ENCODE measurements around the gene CDC25B. TPM values are rescaled to one million over a fixed set of nuclear protein-coding genes. Genes with fewer than 3 reads are reported as not detected.

CDC25B gene
- total RNA-seq, 1 donor, result 51.0 TPM

- TF ChIP-seq CTCF (IDR thresholded peaks at IDR 0.05; ENCODE audit: insufficient read depth, low read length), result no peak
- no peak for DNase-seq (ENCODE audit: low read depth)
- no peak overlapping the region for H3K4me3 ChIP-seq (ENCODE audit: low read depth, low read length)
These were observed 32.2 kb upstream of the CDC25B start for GRCh38 chr20:3763671-3764601.

- DNase-seq (ENCODE audit: low read depth), result no peak
- H3K4me3 ChIP-seq (ENCODE audit: low read depth, low read length), result no peak overlapping the region
- no peak for TF ChIP-seq CTCF (IDR thresholded peaks at IDR 0.05; ENCODE audit: insufficient read depth, low read length)
These were observed 31.5 kb upstream of the CDC25B start for GRCh38 chr20:3764659-3765058.

- DNase-seq (ENCODE audit: low read depth), result no peak
- TF ChIP-seq CTCF (IDR thresholded peaks at IDR 0.05; ENCODE audit: insufficient read depth, low read length), result no peak
- no peak overlapping the region for H3K4me3 ChIP-seq (ENCODE audit: low read depth, low read length)
These were observed 30.8 kb upstream of the CDC25B start for GRCh38 chr20:3765171-3765882.

GRCh38 chr20:3766422-3767109, 29.5 kb upstream of the CDC25B start:
- no peak for TF ChIP-seq CTCF (IDR thresholded peaks at IDR 0.05; ENCODE audit: insufficient read depth, low read length)
- H3K4me3 ChIP-seq (ENCODE audit: low read depth, low read length), result peak overlapping the region; percentile 82
- DNase-seq (ENCODE audit: low read depth), result no peak

- no peak for TF ChIP-seq CTCF (IDR thresholded peaks at IDR 0.05; ENCODE audit: insufficient read depth, low read length)
- DNase-seq (ENCODE audit: low read depth), result no peak
- H3K4me3 ChIP-seq (ENCODE audit: low read depth, low read length), result peak overlapping the region; percentile 82
These were observed 29.0 kb upstream of the CDC25B start for GRCh38 chr20:3767110-3767426.

GRCh38 chr20:3767427-3768341, 28.4 kb upstream of the CDC25B start, which contains the start of gene ADISSP:
Gene ADISSP (minus strand): TSS chr20:3767753. CDS start chr20:3760100, 7,653 bp downstream.
- peak; percentile 97 for DNase-seq (ENCODE audit: low read depth)
- peak within 1 kb of the TSS; percentile 82 for H3K4me3 ChIP-seq (ENCODE audit: low read depth, low read length)
- no peak for TF ChIP-seq CTCF (IDR thresholded peaks at IDR 0.05; ENCODE audit: insufficient read depth, low read length)

Data from fibroblast of the aortic adventitia (primary cell).